Activated T-helper 2 cell treated with anti-CD3 and anti-CD28 coated beads, Interferon-gamma antibody, Interleukin-2, Interleukin-4, amounts not matched to agents 10 μg/mL and 5 μg/mL and 100 μg/mL, durations not matched to agents 14 hours and 24 hours and 36 hours (primary cell): ENCODE measurements around the gene PRKAR1B. TPM values are rescaled to one million over a fixed set of nuclear protein-coding genes. Genes with fewer than 3 reads are reported as not detected.

Source experiments
- DNase-seq: peaks from one replicate; pipeline ENCODE4 v3.0.0; 2021; ENCODE audit warnings: low spot score
- H3K27ac Mint-ChIP-seq: one replicate; pipeline ENCODE4 v1.8.0; 2021; ENCODE audit warnings: mixed read lengths
- H3K27me3 Mint-ChIP-seq: one replicate; pipeline ENCODE4 v1.8.0; 2021; ENCODE audit warnings: low read depth, mixed read lengths
- H3K36me3 Mint-ChIP-seq: one replicate; pipeline ENCODE4 v1.8.0; 2021; ENCODE audit warnings: low read depth, mixed read lengths
- H3K4me1 Mint-ChIP-seq: one replicate; pipeline ENCODE4 v1.8.0; 2021; ENCODE audit warnings: low read depth, mixed read lengths
- H3K4me3 Mint-ChIP-seq: one replicate; pipeline ENCODE4 v1.8.0; 2021; ENCODE audit warnings: low read depth, mild to moderate bottlenecking, moderate library complexity, mixed read lengths
- H3K9me3 Mint-ChIP-seq: one replicate; pipeline ENCODE4 v1.8.0; 2021; ENCODE audit warnings: mixed read lengths
- intact Hi-C: fragments of 100-400 bp; cut with micrococcal nuclease; formaldehyde crosslinking; loops from one replicate; pipeline ENCODE4 v1.15.1; 2023
- total RNA-seq: library from RNA; stranded (reverse); gene quantifications from 2 replicates; pipeline ENCODE4 v1.2.3, GENCODE V29; 2022

Gene PRKAR1B
- total RNA-seq, 1 donor from 2014 or later: 38.9 TPM

GRCh38 chr7:628826-629225, 98.3 kb downstream of the PRKAR1B start:
- intact Hi-C loops: no loop called here
- H3K27ac Mint-ChIP-seq: no peak overlapping the region
- H3K4me1 Mint-ChIP-seq: no peaks in the 10 kb centered on the region
- H3K9me3 Mint-ChIP-seq: peaks cover 19% of the 10 kb centered on the region
- H3K36me3 Mint-ChIP-seq: peaks cover 20% of the 10 kb centered on the region
- no peaks in the 10 kb centered on the region for H3K27me3 Mint-ChIP-seq
- no peak overlapping the region for H3K4me3 Mint-ChIP-seq
- DNase-seq: no peak

- no peak for DNase-seq
- Mint-ChIP-seq H3K27me3 (no peaks in the 10 kb centered on the region), H3K4me1 (no peaks in the 10 kb centered on the region), H3K4me3 (no peak overlapping the region), H3K36me3 (peaks cover 24% of the 10 kb centered on the region), H3K9me3 (peaks cover 22% of the 10 kb centered on the region), H3K27ac (no peak overlapping the region)
- intact Hi-C loops: no loop called here
These were observed 98.7 kb downstream of the PRKAR1B start for GRCh38 chr7:628402-628763.

- Mint-ChIP-seq H3K27ac (no peak overlapping the region), H3K4me3 (no peak overlapping the region), H3K36me3 (peaks cover 30% of the 10 kb centered on the region), H3K9me3 (peaks cover 28% of the 10 kb centered on the region), H3K27me3 (no peaks in the 10 kb centered on the region), H3K4me1 (no peaks in the 10 kb centered on the region)
- no peak for DNase-seq
- intact Hi-C loops: no loop called here
These were observed 99.2 kb downstream of the PRKAR1B start for GRCh38 chr7:627661-628401.

- H3K27ac Mint-ChIP-seq: no peak overlapping the region
- intact Hi-C loops: no loop called here
- peaks cover 4% of the 10 kb centered on the region for H3K4me1 Mint-ChIP-seq
- H3K36me3 Mint-ChIP-seq: peaks cover 52% of the 10 kb centered on the region
- DNase-seq: no peak
- no peaks in the 10 kb centered on the region for H3K27me3 Mint-ChIP-seq
- no peak overlapping the region for H3K4me3 Mint-ChIP-seq
- peaks cover 51% of the 10 kb centered on the region for H3K9me3 Mint-ChIP-seq
These were observed 101.6 kb downstream of the PRKAR1B start for GRCh38 chr7:625376-625971.

- DNase-seq: no peak
- intact Hi-C loops: no loop called here
- peaks cover 62% of the 10 kb centered on the region for H3K9me3 Mint-ChIP-seq
- H3K27me3 Mint-ChIP-seq: no peaks in the 10 kb centered on the region
- H3K4me3 Mint-ChIP-seq: no peak overlapping the region
- peaks cover 63% of the 10 kb centered on the region for H3K36me3 Mint-ChIP-seq
- no peak overlapping the region for H3K27ac Mint-ChIP-seq
- peaks cover 21% of the 10 kb centered on the region for H3K4me1 Mint-ChIP-seq
These were observed 103.6 kb downstream of the PRKAR1B start for GRCh38 chr7:623464-623863.

- Mint-ChIP-seq H3K4me1 (peaks cover 31% of the 10 kb centered on the region), H3K27ac (no peak overlapping the region), H3K27me3 (no peaks in the 10 kb centered on the region), H3K9me3 (peaks cover 62% of the 10 kb centered on the region), H3K36me3 (peaks cover 61% of the 10 kb centered on the region), H3K4me3 (no peak overlapping the region)
- intact Hi-C loops: no loop called here
- DNase-seq: no peak
These were observed 105.4 kb downstream of the PRKAR1B start for GRCh38 chr7:621572-622285.

GRCh38 chr7:620885-621284, 106.2 kb downstream of the PRKAR1B start:
- H3K4me1 Mint-ChIP-seq: peaks cover 34% of the 10 kb centered on the region
- no peak overlapping the region for H3K27ac Mint-ChIP-seq
- intact Hi-C loops: no loop called here
- no peak for DNase-seq
- H3K4me3 Mint-ChIP-seq: no peak overlapping the region
- H3K9me3 Mint-ChIP-seq: peaks cover 57% of the 10 kb centered on the region
- peaks cover 59% of the 10 kb centered on the region for H3K36me3 Mint-ChIP-seq
- H3K27me3 Mint-ChIP-seq: no peaks in the 10 kb centered on the region

GRCh38 chr7:620056-620455, 107.0 kb downstream of the PRKAR1B start:
- peak overlapping the region; percentile 99 for H3K27ac Mint-ChIP-seq
- no peaks in the 10 kb centered on the region for H3K27me3 Mint-ChIP-seq
- intact Hi-C loops: no loop called here
- peaks cover 51% of the 10 kb centered on the region for H3K9me3 Mint-ChIP-seq
- no peak overlapping the region for H3K4me3 Mint-ChIP-seq
- peaks cover 53% of the 10 kb centered on the region for H3K36me3 Mint-ChIP-seq
- H3K4me1 Mint-ChIP-seq: peaks cover 34% of the 10 kb centered on the region
- no peak for DNase-seq

- intact Hi-C loops: loop anchor here (10.0 kb wide), 1 partner anchor 195 kb away; no protein-coding TSS in a partner anchor
- no peaks in the 10 kb centered on the region for H3K27me3 Mint-ChIP-seq
- peak overlapping the region; percentile 99 for H3K27ac Mint-ChIP-seq
- H3K36me3 Mint-ChIP-seq: peaks cover 47% of the 10 kb centered on the region
- H3K4me1 Mint-ChIP-seq: peaks cover 37% of the 10 kb centered on the region
- no peak for DNase-seq
- H3K4me3 Mint-ChIP-seq: peak overlapping the region; percentile 52
- peaks cover 45% of the 10 kb centered on the region for H3K9me3 Mint-ChIP-seq
These were observed 107.7 kb downstream of the PRKAR1B start for GRCh38 chr7:619368-619840.

GRCh38 chr7:618539-619367, 108.3 kb downstream of the PRKAR1B start:
- Mint-ChIP-seq H3K36me3 (peaks cover 43% of the 10 kb centered on the region), H3K9me3 (peaks cover 43% of the 10 kb centered on the region), H3K4me1 (peaks cover 40% of the 10 kb centered on the region)

GRCh38 chr7:617614-618538, 109.2 kb downstream of the PRKAR1B start:
- peaks cover 34% of the 10 kb centered on the region for H3K36me3 Mint-ChIP-seq
- H3K27me3 Mint-ChIP-seq: no peaks in the 10 kb centered on the region
- peaks cover 40% of the 10 kb centered on the region for H3K4me1 Mint-ChIP-seq
- peaks cover 34% of the 10 kb centered on the region for H3K9me3 Mint-ChIP-seq
- peak overlapping the region; percentile 99 for H3K27ac Mint-ChIP-seq
- no peak for DNase-seq
- intact Hi-C loops: loop anchor here (1.0 to 10.0 kb wide), 3 partner anchors 14 to 197 kb away; no protein-coding TSS in a partner anchor
- H3K4me3 Mint-ChIP-seq: peak overlapping the region; percentile 83

More at GRCh38 chr7:618539-619367, 108.3 kb downstream of the PRKAR1B start:
- H3K27ac Mint-ChIP-seq: peak overlapping the region; percentile 99
- peak; percentile 70 for DNase-seq
- H3K4me3 Mint-ChIP-seq: peak overlapping the region; percentile 83
- no peaks in the 10 kb centered on the region for H3K27me3 Mint-ChIP-seq
- intact Hi-C loops: loop anchor here (1.0 to 10.0 kb wide), 3 partner anchors 14 to 196 kb away; no protein-coding TSS in a partner anchor
